GM21737 (cell line): ENCODE data around the gene SLC9C1.
A peak's percentile ranks its signal among the peaks of the same experiment; 100 is the strongest.

Experiments used
- ATAC-seq: cut with Tn5 transposase; IDR thresholded peaks from one replicate; pipeline ENCODE4 v1.9.1; 2021; ENCODE audit warnings: mild to moderate bottlenecking, moderate library complexity; ENCODE audit not compliant: unreplicated experiment

The SLC9C1 gene

DNA sequence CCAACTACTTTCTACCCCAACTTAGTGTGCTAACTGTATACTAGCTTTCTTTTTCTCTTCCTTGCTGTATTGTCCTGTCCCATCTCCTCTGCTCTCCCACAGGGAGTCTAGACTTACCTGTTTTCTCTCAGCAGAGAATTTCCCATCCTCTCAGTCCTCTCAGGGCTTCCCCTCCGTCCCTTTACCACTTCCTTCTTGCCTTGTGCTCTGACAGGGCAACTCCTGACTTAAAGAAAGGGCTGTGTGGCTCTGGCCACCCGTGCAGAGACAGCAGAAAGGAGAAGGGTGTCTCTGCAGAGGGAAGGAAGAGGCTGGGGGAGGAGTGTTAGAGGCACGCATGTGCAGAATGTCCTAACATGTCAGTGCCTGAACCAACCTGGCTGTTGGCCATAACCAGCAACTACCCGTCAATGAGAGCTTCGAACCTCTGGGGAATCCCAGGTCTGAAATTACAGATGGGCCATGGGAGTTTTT is 161.0 kb downstream of the SLC9C1 start, which contains the start of gene GCSAM:
Gene GCSAM, minus strand, starts transcription at position 274 of the 474 bp plus-strand sequence. Its CDS starts 128 bp downstream, at position 146.
- ATAC-seq = peak; percentile 71

DNA sequence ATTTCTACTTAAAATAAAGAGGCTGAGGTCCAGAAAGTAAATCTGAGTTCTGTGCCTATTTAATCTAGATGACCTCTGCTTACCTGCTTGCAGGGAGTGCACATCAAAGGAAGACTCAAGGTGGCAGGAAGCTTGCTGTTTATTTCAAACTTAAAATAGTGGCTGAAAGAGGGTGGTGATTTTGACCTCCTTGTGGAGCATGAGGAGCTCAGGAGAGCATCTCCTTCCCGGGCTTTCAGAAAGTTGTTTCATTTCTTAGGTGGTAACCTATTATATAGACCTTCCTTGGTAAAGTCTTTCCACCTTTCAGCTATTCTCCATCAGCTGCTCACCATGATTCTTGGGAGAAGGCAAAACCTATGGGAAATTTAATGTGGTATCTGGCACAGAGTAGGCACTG is 161.5 kb downstream of the SLC9C1 start:
- peak; percentile 1 for ATAC-seq

DNA sequence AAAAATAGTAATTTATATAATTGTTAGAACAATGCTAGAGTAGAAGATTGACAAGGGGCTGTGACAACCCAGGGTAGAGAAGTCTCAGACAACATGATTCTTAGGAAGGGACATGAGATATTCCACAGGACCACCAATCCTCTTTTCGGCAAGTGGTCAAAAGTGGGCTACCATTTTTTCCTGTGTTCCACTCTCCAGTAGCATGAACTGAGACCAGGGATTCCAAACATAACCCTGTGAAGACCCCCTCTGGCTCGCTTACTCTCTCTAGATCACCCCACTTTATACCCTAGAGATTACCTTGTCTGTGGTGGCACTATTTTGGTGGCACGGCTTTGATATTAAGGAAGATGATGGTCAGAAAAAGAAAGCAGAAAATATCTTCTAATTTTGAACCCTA is 161.9 kb downstream of the SLC9C1 start:
- ATAC-seq = no peak

DNA sequence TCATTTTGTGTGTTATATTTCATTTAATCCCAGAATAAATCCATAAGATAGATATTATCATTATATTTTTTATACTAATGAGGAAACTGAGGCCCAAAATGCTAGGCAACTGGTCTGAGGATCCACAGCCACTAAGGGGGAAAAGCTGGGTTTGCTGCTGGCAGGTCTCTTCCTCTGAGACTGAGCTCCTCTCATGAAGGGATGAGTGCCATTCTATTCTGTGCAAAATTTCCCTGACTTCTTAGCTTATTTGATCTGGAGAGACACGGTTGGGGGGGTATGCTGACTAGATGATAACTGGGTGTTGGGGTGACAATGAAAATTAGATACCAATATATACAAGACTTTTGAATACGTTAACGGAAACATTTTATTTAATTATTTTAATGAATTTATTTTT is 162.9 kb downstream of the SLC9C1 start:
- no peak for ATAC-seq

DNA sequence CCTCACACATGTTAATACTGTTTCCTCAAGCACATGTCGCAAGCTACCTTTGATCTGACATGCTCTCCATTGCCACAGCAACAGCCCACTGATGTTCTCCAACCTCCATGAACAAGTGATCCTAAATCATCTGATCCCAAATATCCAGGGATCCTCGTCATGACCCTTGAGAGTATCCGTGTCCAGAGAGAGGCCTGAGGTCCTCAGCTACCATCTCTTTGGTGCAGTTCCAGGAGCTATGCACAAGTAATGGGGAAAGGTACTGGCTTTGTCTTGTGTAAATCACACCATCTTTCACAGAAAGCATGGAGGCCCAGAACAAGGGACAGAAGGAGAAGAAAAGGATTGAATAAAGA is 163.4 kb downstream of the SLC9C1 start:
- ATAC-seq = no peak

DNA sequence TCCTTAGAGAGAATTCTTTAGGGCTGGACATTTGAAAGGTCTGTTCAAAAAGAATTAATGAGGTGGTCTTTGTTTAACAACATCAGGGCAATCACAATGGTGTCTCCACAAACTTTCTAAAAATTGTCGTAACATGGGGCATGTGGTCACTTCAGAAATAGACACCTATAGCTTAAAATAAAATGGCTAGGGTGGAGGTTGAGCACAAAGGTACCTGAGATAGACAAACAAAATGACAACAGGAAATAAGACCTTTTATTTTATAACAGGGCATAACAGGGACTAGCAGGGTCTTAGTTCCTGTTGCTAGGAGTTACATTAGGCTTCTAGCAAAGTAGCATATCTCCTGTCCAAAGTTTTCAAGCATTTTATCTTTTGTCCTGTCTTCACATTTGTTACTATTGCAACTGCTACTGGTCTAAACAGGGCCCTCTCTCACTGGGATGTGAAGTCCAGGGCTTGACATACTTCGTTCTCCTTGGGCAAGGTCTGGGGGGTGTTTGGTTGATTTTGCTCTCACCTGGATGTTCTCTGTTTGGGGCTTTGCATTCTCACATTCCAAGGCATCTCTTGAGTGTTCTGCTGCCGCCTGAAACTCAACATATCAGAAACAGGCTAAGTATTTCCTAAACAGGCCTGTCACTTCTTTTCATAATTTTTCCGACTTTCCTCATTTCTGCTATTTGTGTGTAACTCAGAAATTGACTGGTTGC is 163.9 kb downstream of the SLC9C1 start:
- ATAC-seq = no peak

DNA sequence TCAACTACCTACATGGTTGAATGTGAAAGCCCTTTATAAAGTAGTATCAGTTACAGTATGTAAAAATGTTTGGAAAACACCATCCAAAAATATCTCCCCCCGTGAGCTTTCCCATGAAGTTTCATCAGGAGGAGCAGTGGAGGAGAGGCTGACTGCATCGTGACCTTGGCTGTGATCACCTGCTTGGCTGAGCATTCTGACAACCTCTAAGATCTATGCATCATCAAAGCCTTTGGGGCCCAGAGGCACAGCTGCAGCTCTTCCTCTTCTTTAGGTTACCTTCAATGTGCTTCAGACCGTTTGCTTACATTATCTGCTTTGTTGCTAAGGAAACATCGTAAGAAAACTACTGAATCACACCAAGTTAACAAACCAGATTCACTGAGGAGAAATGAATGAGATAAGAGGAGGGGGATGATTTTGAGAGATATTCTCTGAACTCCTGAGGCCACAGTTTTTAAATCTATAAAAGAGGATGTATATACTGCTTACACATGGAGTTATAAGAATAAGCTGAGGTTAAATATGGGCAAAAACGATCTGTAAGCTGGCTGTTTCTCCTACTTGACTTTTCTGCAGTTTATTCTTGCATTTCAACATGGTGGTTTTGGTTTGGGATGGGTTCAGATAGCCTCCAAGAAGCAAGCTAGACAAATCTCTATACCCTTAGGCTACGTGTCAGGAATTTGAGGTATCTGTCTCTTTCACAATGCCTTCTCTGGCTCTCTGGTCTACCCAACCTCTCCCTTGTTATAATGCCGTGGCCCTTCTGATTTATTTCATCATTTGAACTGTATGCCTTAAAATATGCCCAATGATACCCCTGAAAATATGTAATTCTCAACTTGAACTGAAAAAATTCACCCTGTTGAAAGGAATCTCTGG is 164.9 kb downstream of the SLC9C1 start:
- ATAC-seq = peak; percentile 40

DNA sequence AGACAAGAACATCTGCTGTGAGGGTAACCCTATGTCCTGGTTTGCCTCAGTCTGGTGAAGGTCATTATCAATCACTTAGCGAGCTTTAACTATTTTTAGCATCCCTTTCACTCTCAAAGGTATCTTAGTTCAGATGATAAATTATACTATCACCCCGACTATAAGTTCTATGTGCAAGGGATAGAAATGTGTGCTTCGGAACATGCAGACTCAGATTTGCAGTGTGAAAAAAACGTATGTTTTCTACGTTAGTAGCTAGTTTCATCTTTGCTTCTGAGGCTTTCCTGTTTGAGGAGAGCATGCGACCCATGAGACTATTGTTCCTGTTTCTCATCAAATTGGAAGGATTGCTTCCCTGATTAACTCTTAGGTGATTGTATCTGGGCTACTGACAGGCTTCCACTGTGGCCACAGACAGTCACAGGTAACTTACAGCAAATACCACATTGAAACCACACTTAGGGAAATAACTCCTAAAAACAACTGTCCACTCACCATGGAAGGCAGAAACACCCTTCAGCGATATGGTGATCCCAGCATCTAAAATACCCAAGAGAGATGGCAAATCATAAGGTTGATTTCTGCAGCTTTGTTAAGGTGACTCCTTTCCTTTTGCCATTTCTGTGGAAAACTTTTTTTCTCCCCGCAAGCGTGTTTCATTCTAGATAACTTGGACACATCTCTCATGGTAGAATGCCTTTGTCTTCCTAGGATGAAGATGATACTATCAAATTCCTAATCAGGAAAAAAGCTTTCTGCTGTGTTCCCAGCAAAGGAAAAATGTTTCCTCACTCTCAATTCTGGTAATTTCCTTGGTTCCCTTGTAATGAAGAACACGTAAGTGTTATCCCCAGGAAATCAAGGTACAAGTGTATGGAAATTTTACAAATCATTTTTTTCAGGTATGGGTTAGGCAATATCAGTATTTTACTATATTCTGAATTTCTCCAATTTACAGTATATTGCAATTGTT is 166.2 kb downstream of the SLC9C1 start:
- ATAC-seq = no peak

DNA sequence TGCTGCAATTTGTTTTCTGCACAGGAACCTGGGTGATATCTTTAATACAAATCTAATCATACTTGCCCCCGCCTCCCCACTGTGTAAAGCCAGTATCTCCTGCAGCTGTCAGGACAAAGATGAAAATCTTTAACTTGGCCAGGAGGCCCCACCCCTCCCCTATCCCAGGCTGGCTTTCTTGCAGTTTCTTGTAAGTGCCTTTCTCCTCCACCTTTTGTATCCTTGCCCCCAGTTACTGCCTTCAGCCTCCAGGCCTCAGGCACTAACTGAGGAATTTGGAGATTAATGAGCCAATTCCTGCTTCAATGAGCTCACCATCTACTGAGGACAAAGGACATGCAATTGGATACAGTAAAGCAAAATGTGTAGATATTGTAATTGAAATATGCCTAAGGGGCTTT is 167.5 kb downstream of the SLC9C1 start:
- no peak for ATAC-seq

DNA sequence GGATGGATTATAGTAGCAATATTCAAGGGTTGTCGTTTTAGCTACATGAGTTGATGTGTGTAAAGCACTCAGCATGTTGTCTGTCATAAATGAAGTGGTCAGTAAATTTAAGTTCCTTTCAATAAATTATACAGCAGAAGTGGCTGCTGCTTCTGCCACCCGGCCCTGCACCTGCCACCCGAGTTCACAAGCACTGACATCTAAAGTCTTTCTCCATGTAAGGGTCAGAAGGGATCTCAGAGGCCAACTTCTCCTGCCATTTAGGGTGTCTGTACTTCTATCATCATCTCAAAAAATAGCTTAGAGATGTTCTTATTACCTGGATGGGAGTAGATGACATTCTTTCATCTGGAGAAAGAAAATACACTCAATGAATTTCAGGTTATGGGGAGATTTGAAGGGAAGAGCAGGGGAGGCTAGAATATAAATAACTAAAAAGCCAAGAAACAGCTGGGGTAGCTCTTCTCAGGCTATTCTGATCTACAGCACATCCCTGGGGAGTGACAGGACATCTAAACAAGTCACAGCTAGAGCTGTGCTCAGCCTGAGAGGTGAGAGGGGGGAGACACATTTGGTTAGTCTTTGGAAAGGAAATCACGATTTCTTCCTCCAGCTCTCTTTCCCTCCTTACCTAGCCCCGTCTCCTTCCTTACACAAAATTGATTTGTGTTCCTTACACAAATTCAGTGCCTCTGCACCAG is 169.0 kb downstream of the SLC9C1 start:
- ATAC-seq = no peak

DNA sequence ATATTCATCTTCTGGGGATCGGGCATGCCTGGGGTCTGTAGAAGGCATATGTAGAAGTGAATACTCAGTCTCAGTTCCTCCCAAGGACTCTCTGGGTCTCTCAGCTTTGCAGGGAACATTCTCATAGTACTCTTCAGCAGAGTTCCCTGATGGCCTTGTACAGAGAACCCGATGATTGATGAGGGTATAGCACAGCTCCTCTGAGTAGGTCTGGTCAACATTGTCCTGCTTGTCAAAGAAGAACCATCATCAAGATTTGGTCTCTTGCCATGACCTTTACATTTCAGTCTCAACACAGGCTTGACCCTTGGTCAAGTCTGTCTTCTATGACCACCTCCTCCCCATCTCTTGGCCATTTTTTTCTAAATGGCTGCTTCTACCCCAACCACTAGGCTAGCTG is 170.5 kb downstream of the SLC9C1 start:
- ATAC-seq = no peak

DNA sequence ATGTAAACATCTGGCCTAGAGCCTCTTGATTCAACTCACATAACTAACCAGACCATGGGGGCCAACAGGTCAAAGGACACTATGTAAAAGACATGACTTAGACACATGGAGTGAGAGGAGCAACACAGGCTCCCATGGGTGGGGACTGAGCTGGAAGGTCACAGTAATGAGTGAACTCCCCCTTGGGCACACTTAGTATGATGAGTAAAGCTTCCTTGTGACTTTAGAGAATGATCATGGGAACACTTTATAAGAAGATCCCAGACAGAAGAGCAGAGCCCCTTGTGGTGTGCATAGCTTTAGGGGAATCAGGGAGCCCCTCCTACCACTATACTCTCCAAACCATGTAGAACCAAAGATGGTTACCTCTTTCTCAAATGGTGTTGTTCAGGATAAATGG is 171.1 kb downstream of the SLC9C1 start:
- no peak for ATAC-seq

DNA sequence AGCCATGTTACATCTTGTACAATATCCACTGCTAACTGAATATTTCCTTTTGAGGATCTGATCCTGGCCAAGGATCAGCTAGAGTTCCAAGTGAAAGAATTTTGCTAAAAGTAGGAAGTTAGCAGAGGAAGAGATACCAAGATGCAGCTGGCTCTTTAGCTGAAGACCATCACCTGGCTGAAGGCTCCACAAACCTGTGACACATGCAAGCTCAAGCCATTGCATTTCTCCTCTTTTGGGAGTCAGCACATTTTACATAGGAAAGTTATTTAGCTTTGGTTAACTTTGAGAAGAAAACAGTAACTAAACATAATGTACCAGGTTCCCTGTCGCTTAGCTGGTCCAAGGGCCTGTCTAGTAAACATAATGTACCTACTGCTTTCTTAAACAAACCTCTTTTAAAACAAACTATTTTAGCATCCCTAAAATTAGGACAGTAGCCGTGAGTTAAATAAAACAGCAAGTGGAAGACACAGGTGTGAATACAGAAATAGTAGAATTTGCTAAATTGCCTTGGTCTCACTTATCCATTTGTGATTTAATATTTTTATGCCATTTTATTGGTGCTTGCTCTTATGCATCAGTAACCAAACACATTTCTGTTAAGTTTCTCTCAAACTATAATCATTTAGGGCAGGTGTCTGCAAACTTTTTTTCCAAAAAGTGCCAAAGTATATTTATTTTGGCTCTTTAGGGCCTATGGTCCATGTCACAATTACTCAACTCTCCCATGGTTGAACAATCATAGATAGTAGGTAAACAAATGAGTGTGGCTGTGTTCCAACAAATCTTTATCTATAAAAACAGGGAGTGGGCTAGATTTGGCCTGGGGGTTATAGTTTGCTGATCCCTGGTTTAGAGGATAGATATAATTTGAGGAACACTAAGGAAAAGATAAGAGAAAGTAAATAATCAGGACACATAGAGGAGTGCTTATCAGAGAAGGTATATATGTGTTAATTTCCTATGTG is 172.2 kb downstream of the SLC9C1 start:
- ATAC-seq = no peak

DNA sequence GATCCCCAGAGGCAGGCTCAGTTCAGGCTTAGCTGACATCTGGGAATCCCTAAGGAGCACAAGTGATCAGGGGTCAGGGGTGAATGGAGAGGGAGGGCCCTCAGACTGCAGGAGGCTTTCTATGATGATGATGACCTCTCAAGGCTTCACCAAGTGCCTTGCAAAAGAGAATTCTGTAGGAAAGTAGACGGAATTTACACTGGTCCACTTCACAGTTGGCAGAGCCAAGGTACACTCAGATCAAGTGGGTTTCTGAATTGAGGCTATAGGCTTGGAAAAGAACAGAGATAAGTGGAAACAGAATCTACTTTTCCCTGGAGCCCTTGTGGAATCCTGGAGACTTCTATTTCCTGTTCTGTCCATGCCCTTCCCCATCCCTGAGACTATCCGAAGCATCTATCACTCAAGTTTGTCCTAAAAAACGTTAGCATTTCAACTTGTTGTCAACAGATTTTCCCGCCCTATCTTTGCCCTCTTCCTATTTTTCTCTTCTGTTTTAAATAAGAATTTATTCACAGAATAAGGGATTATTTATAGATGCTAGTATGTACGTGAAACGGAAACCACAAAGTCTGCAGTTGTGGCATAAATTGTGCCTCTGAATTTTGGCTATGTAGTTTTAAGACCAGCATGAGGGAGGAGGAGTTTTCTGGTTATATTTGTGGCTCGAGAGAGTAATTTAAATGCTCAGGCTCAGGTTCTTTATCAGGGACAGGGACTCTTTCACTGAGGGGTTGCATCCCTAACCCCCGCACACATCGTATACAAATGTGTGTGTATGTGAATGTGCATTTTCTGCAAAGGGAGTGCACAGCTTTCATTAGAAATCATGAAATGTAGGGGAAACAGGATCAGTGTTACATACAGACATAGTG is 173.8 kb downstream of the SLC9C1 start:
- ATAC-seq = no peak

DNA sequence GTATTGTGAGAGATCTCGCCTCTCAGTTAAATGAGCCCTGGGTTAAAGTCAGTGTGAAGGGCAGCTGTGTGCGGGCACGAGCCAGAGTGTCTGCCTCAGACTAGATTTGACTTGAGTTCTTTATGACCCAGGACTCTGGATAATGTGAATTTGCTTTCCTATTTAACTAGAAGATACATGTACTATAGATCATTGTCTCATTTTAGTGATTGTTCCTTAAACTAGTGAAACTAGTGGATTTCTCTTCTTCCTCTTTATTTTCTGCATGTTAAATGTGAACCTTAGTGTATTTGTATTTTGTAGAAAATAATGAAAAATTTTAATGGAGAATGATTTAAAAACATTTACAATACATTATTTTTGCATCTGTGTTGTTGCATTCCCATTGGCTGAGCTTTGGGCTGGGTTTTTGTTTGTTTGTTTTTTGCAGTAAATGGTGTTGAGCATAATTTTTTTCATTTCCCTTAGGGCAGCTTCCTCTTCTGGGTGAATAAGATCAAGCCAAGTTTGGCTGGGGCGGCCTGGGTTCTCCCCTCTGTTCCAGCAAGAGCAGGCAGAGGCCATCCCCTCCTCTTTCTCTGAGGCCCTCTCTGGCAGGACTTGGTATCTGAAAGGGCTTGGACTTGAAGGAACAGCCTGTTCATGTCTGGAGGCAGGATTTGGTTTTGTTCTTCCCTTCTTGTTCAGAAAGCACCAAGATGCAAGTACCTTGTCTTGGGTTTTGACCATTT is 176.0 kb downstream of the SLC9C1 start:
- ATAC-seq = no peak

DNA sequence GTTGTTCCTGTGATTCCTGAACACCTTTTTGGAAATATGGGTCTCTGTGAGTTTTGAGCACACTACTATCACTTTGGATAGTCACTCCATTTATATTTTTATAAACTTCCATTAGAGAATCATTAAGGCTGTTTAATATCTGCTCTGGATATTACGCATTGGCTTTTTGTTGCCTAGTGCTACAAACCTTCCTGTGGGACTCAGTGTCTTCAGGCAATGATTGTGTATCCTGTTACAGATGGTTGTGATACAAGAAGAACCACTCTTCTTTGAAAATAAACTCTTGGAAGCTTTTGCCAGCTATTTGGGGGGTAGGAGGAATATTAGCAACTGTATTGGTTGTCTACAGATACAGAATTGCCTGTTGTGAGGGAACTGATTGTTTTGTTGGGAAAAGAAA is 176.6 kb downstream of the SLC9C1 start:
- no peak for ATAC-seq

DNA sequence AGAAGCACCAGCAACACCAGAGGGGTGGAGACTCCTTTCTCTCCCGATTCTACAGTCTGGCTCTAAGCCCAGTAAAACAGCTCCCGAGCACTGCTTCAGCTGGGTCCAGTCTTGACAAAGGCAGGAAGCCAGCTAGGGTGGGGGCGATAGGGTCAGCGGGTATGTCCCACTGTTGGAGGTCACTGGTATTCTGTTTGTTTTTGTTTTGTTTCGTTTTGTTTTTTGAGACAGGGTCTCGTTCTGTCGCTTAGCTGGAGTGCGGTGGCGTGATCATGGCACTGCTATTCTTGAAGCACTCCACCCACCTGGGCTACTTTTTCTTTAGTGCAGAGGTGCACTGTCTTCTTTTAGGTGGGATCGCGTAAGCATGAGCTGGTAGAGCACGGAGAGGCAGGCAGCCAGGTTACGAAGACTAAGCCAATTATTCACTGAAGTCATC is 177.2 kb downstream of the SLC9C1 start:
- ATAC-seq = no peak
